ENCODE measurements around the gene SETD4.
"Not testable (repeated sequence)": the region's sequence is repeated elsewhere in the genome, so short reads cannot be mapped to it uniquely, and the experiment has no call there.

SETD4 gene

DNA sequence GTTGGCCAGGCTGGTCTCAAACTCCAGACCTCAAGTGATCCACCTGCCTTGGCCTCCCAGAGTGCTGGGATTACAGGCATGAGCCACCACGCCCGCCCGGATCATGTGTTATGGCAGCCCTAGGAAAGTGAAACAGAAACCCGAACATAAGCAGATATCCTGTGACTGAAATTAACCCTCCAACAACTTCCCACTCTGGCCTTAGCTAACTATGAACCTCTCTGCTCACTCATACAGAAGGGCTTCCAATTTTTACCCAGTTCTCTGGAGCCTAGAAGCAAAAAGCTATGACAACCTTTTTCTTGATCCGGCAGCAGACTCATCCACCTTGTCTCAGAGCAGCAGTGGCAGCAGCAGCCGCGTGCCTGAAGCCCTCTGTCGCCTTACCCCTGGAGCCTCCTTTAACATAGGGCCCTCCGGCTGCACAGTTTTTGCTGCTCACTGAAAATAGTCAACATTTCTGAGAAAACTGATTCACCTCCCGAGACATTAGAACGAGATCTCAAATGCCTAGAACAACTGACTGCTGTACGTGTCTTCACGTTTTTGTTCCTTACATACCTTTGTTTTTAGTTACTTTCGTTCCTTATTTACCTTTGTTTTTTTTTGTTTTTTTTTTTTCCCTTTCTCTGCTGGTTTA is 18.8 kb upstream of the SETD4 start:
- no peak for DNase-seq (ENCODE audit: low read depth in 1 of 2, low spot score in 1 of 2)

DNA sequence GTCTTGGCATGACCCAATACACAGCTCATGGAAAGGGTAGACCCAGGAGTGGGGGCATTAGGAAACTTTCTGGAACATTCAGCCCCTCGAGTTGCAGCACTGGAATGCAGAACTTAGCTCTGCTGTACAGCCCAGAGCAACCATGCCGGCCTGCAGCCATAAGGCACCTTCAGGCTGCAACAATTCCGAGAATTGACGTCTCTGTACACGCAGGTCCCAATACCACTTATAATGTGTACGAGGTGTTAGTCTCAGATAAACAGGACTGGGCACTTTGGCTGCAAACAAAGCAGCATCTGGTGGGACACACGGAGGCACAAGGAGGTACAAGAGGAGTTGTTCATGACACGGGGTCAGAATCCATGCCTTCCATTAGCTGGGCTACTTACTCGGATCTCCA is 17.4 kb upstream of the SETD4 start:
- DNase-seq (ENCODE audit: low read depth in 1 of 2, low spot score in 1 of 2), result no peak

DNA sequence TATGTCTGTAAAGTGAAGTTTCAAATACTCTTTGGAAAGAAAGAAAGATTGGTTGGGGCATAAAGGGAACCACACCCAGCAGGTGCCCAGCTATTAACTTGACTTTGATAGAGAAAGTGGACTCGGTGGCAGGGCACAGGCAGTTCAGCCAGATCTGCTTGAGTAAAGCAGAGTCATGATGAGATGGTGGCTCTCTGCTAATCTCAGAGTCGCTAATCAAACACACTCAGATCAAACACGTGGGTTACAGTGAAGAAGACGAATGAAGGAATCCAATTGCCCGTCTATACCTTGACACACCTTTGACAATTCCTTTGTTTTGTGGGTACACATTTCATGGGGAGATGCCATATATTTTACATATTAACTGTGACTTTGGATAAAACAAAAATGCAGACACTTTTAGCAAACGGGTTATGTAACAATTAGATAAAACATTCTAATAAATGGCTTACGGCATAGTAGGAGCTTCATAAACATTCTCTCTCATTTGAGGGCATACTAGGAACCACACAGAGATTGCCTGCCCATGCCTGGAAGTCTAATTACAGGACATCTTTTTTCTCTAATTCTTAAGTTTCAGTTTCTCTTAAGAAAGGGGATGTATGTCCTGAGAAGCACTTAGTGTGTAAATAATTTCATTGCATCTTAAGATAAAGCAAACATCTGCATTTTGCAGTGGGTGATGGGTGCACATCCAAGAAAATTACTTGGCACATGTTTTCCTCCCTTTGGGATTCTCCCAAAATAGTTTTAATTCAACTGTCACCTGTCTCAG is 16.7 kb upstream of the SETD4 start:
- no peak for DNase-seq (ENCODE audit: low read depth in 1 of 2, low spot score in 1 of 2)

DNA sequence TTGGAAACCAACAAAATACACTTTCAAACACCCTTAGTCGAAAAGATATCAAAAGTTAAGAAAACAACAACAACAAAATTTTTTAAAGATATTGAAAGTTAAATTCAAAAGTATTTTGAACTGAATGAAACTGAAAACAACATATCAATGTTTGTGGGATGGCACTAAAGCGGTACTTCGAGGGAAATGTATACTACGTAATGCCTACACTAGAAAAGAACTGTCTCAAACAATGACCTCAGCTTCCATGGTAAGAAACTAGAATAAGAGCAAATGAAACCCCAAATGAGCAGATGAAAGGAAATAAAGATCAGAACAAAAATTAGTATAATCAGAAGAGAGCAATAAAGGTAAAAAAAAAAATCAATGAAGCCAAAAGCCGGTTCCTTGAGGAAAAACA is 15.6 kb upstream of the SETD4 start:
- no peak for DNase-seq (ENCODE audit: low read depth in 1 of 2, low spot score in 1 of 2)

DNA sequence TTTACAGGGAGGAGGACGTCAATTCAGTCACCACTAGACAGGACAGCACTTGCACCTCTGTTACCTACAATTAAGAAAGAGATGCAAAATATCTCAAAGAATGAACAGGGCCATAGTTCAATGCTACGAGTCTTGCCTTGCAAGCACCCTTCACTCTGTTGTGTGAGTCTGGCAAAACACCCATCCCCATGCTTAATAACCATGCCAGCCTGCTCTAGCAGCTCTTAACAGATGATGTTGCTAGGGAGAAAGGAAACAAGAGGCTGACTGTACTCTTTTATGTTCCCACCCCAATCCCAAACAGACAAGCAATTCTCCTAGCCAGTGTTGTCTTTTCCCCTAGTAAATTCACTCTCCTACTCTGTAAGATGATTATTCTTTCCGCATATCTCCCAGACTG is 14.8 kb upstream of the SETD4 start:
- DNase-seq (ENCODE audit: low read depth in 1 of 2, low spot score in 1 of 2), result no peak

DNA sequence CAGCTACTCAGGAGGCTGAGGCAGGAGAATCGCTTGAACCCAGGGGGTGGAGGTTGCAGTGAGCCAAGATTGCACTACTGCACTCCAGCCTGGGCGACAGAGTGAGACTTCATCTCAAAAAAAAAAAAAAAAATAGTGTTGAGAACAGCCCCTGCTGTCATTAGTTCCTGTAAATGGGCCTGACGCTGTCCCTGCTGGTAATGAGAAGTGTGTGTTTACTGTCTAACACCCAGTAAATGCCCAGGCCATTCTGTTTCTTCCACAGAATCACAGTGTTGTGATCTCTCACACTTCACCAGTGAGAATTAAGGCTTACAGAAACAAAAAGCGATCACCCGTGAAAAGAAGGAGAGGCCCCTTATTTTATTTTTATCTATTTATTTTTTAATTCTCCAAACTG is 13.6 kb upstream of the SETD4 start:
- not testable (repeated sequence) for DNase-seq (ENCODE audit: low read depth in 1 of 2, low spot score in 1 of 2)

DNA sequence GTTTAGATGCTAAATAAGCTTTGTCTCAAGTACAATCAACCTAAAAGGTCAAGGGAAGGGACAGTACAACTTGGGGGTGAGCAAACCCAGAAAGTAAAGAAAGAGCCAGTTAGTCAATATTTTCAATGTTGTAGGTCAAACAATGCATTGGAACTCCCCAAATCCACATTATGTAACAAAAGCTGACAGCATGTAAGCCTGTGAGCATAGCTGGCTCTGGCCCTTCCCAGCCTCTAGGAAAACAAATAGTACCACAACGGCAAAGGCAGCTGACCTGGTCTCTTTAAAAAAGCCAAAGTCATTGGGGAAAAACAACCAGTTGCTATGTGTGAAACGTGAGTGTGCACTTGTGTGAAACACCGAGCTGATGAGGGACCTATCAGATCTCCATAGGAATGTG is 12.9 kb upstream of the SETD4 start:
- no peak for DNase-seq (ENCODE audit: low read depth in 1 of 2, low spot score in 1 of 2)

DNA sequence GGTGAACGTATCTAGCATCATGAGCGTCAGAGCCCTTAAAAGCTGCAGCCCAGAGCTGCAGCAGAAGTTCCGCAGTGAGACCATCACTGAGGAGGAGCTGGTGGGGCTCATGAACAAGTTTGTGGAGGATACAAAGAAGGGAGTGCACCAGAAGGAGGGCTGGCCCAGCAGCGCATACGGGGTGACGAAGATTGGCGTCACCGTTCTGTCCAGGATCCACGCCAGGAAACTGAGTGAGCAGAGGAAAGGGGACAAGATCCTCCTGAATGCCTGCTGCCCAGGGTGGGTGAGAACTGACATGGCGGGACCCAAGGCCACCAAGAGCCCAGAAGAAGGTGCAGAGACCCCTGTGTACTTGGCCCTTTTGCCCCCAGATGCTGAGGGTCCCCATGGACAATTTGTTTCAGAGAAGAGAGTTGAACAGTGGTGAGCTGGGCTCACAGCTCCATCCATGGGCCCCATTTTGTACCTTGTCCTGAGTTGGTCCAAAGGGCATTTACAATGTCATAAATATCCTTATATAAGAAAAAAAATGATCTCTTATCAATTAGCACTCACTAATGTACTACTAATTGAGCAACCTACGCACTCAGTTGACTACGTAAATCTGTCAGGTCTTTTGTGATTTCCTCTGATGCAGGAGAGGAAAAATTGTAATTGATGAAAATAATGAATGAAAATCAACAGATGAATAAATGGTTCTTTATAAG is 12.3 kb upstream of the SETD4 start:
- DNase-seq (ENCODE audit: low read depth in 1 of 2, low spot score in 1 of 2), result no peak

DNA sequence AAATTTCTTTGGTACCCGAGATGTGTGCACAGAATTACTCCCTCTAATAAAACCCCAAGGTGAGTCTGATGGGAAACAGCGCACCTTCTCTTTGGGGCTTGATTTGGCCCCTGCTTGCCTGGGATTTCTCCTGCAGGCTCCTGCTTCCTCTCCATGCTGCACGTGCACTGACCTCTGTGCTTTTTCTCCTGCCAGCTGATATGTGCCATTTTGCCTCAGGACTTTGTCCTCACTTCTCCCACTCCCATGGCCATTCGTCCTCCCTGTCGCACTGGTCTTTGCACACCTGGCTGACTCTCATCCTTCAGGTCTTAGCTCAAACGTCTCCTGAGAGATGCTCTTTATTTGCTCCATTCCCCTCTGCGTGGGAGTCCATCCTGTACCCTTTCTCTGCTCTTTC is 10.7 kb upstream of the SETD4 start:
- no peak for DNase-seq (ENCODE audit: low read depth in 1 of 2, low spot score in 1 of 2)

DNA sequence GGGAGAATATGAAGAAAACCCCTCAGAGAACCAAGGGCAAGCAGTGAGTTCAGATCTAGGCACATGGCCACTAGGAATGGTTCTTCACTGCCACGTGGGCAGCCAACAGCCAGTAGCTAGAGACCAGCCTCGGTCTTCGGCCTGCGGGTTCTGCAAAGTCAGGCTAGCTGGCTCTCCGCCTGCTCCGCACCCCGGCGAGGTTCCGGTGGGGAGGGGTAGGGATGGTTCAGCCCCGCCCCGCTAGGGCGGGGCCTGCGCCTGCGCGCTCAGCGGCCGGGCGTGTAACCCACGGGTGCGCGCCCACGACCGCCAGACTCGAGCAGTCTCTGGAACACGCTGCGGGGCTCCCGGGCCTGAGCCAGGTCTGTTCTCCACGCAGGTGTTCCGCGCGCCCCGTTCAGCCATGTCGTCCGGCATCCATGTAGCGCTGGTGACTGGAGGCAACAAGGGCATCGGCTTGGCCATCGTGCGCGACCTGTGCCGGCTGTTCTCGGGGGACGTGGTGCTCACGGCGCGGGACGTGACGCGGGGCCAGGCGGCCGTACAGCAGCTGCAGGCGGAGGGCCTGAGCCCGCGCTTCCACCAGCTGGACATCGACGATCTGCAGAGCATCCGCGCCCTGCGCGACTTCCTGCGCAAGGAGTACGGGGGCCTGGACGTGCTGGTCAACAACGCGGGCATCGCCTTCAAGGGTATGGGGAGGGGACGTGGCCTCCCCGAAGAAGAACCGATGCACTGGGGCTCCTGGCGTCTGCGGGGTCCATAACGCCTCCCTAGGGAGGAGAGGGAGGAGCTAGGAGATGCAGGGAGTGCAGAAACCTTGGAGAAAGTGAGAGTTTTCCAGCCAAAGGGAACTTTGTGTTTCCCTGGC is 9.6 kb upstream of the SETD4 start, which contains the start of gene CBR1:
CBR1 (plus strand) TSS at position 312 of the 871 bp plus-strand sequence; CDS start at position 404, 92 bp downstream.
- peak; percentile 72 to 83 for DNase-seq (ENCODE audit: low read depth in 1 of 2, low spot score in 1 of 2)

DNA sequence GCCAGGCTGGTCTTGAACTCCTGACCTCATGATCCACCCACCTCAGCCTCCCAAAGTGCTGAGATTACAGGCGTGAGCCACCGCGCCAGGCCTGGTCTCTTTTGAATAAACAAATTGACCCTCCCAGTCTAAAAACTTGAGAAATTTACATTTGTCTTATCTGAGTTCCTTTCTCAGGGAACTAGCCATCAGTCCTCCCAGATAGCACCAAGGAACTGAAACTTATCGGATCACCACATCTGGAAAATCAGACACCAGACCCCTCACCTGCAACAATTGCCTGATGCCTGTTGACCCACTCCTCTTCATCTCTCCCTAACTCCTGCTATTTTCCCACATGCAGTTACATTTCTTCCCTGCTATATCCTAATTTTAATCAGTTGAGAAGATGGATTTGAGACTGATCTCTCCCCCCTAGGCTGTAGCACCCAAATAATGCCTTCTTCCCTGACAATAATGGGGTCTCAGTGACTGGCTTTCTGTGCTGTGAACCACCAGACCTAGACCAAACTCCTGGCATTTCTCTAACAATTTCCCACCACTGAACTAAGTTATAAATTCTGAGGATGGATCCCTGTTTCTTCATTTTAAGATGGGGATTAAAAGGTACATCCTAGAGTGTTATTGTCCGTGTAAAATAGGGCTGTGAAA is 8.5 kb upstream of the SETD4 start:
- DNase-seq (ENCODE audit: low read depth in 1 of 2, low spot score in 1 of 2), result no peak

DNA sequence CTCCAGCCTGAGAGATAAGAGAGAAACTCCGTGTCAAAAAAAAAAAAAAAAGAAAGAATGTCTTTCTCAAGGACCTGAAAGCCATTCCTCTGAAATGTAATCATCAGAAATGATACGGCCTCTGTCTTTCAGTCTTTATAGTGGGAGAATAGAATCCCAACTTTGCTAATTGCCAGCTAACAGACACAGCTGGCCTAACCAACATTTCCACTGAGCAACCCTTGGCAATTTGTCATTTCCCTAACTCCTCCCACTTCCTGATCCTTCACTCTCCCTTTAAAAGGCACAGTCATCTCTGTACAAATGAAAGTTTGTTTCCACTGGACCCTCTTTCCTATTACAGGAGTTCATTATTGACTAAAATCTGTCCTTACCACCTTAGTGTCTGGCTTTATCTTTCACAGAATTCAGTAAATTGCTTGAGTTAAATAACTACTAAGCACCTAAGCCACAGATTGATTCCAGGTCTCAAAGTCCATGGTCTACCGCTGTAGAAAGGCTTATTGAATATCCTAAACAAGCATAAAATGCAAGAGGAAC is 5.2 kb upstream of the SETD4 start:
- no peak for DNase-seq (ENCODE audit: low read depth in 1 of 2, low spot score in 1 of 2)

DNA sequence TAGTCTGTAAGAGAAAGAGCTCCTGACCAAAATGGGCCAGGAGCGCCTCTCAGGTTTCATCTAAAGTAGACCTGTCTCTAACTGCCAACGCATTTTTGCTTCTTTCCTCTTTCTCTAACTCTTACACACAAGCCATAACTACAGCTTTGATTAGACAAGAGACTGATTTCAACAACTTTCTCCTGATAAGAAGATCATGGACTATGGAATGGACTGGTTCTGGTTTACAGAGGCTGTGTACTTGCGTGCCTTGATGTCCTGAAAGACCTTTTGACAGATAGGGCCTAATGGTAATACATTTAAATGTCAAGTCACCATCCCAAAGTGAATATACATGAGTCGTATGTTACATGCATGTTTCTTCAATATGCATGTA is 3.7 kb upstream of the SETD4 start:
- DNase-seq (ENCODE audit: low read depth in 1 of 2, low spot score in 1 of 2), result no peak

DNA sequence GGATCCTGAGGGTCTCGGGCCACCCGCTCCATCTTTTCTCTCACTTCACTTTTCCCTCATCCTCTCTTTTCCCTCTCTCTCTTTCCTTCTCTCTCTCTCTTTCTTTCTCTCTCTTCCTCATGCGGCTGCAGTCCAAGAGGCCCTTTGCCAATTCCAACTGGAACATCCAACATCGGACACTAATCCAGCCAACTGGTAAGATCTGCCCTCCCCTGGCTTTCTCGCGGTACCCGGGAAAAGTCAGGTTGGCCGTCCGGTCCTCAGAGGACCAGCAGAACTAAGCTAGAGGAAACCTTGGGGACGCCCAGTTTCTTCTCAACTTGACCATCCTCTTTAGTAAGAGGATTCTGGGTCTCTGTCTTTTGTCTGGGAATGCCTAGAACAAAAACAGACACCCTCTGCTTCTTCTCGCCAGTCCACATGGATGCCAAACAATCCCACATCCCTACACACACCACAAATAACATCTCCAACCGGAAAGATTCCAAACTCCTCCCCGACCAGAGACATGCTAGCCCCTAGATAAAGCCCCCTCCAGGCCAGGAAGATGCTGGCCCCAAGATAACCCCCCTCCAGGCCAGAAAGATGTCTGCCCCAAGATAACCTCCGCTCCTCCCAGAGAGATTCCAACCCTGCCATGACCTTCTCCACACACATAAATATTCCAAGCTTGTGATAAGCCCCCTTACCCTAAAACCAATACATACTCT is 3.2 kb upstream of the SETD4 start:
- DNase-seq (ENCODE audit: low read depth in 1 of 2, low spot score in 1 of 2), result no peak

DNA sequence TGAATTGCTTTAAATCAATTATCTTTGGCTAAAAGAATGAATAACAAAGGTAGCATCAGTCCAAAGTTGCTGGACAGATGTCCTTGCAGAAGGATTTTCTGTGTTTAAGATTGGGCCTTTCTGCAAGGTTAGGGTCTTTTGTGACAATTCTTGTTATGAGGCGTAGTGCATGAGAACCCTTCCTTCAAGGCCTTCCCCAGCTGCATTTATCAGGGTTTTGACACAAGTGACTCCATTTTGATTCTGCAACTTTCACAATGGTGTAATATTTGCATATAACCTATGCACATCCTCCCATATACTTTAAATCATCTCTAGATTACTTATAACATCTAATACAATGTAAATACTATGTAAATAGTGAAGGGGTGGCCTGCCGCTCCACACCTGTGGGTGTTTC is 1.1 kb upstream of the SETD4 start:
- DNase-seq (ENCODE audit: low read depth in 1 of 2, low spot score in 1 of 2), result no peak

DNA sequence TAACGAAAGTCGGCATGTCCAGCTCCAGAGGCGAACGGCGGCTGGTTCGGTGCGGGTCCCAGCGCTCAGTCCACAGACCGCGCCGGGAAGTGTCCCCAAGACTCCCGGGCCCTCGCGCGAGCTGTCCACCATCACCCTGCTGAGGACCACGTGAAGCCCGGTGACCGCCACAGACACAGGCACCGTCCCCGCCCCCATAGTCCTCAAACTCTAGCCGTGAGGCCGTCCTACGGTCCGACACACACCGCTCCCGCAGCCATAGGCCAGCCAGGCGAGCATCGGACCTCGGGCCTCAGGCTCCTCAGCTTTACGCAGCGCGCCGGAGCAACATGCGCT is 535 bp downstream of the SETD4 start:
- DNase-seq (ENCODE audit: low read depth in 1 of 2, low spot score in 1 of 2), result no peak

DNA sequence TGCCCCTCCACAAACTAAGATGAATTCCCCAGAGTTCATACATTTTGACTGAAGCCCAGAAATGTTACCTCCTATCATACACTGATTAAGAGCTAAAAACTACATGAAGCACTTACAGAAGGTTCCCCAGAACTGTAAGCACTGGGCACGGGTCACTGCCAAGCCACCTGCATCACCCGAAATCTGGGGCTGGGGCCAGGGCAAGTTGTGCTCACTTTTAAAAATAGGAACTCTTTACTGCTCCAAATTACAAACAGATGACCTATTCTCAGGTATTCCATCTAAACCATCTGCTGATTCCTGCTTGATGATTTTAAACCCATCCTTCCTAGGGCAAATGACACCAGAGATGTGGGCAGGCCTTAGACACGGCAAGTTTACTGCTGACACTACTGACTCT is 4.8 kb downstream of the SETD4 start:
- DNase-seq (ENCODE audit: low read depth in 1 of 2, low spot score in 1 of 2), result no peak

DNA sequence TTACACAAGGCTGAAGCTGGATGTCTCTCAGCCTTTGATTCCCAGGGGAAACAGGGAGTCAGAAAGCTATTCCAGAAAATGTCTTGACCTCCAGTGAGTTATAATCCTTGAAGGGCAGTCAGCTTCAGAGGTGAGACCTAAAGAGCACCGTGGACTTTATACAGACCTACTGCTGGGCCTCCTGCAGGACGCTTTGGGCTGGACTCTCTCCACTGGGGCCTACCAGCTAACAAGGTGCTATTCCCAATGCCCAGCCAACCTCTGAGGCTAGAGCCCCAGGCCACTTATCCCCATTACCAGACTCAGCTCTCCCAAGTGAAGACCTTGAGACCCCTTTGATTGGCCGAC is 6.6 kb downstream of the SETD4 start:
- DNase-seq (ENCODE audit: low read depth in 1 of 2, low spot score in 1 of 2), result no peak

DNA sequence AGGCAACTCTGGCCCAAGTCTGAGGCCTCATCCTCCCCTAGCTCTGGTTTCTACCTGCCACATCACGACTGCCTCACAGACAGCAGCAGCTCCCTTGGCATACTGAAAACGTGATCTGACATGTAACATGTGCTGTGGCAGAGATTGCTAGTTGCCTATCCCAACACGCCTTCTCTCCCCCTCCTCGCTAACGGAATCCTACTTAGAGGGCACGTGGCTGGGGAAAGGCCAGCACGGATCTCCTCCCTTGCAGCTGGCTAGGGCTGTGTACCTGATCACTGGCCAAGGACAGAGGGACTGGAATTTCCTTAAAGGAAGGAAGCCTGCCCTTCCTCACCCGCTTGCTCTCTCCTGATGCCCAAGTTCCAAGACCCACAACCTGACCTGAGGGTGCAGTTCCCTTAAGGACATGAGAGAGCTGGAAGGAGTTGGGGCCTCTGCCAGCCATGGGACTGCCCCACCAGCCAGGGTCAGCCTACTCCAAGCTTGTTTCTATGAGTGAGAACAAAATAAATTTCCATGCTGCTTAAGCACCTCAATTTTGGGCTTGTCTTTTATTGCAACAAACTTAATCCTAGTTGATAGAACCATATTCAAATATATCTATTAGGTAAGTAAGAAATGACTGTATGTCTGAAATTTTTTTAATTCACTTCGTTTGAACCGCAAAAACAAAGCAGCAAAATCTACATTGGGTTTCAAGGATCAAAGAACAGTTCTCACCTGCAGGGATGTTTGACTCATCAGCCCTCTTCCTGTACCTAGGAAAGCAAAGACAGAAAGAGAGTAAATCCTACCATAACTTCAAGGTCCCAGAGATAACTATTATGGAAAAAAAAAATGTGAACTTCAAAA is 7.2 kb downstream of the SETD4 start:
- DNase-seq (ENCODE audit: low read depth in 1 of 2, low spot score in 1 of 2), result no peak

All from activated T-helper 1 cell treated with anti-CD3 and anti-CD28 coated beads, Interleukin-2, amount 50 U/mL, for 16 hours (primary cell).